H1 (cell line): ENCODE results near the gene MTO1. TPM values are rescaled to one million over a fixed set of nuclear protein-coding genes. Genes with fewer than 3 reads are reported as not detected.

Experiments used
- CTCF ChIA-PET: fragments of 300-600 bp; sonication (Branson Sonifier 250); formaldehyde crosslinking; loops from one replicate; lab custom pipeline; 2021; ENCODE audit not compliant: partially characterized antibody; lab: Charles Lee
- POLR2A ChIA-PET: fragments of 300-600 bp; sonication (Branson Sonifier 250); formaldehyde crosslinking; loops from one replicate; lab custom pipeline; 2021; ENCODE audit warnings: inconsistent platforms; ENCODE audit not compliant: partially characterized antibody; lab: Charles Lee
- DNase-seq, 2 experiments: peaks; one replicate each; pipeline versions ENCODE4 v3.0.0 to v3.0.0-alpha.2; 2010 to 2022; ENCODE audit warnings: low spot score in 2 of 2, low read depth in 1 of 2, mixed read lengths in 1 of 2
- FAIRE-seq: peaks from 2 replicates; lab custom pipeline; 2011; peaks lifted over from hg19 to GRCh38; lab: Jason Lieb, UNC
- H2AFZ ChIP-seq: 2 replicates; pipeline ENCODE4 v1.8.1; 2012; ENCODE audit warnings: low read length, inconsistent platforms
- H2AK5ac ChIP-seq: 2 replicates; pipeline ENCODE4 v1.6.1; 2013; ENCODE audit warnings: low read depth, low read length
- H2BK120ac ChIP-seq: replicated peaks from 2 replicates; pipeline ENCODE3; 2013; ENCODE audit warnings: low read depth, low read length, inconsistent platforms
- H2BK12ac ChIP-seq: 2 replicates; pipeline ENCODE4 v1.6.1; 2013; ENCODE audit warnings: low read depth, low read length
- H2BK15ac ChIP-seq: 2 replicates; pipeline ENCODE4 v1.6.1; 2013; ENCODE audit warnings: low read length
- H2BK20ac ChIP-seq: 2 replicates; pipeline ENCODE4 v1.6.1; 2013; ENCODE audit warnings: low read length
- H2BK5ac ChIP-seq: 2 replicates; pipeline ENCODE4 v1.6.1; 2013; ENCODE audit warnings: low read depth, low read length
- H3K14ac ChIP-seq: 2 replicates; pipeline ENCODE4 v1.6.1; 2013; ENCODE audit warnings: inconsistent platforms; ENCODE audit not compliant: insufficient read length
- H3K18ac ChIP-seq: 2 replicates; pipeline ENCODE4 v1.6.1; 2013; ENCODE audit warnings: low read length; ENCODE audit errors: extremely low read depth
- H3K23ac ChIP-seq: 2 replicates; pipeline ENCODE4 v1.6.1; 2013; ENCODE audit warnings: inconsistent platforms; ENCODE audit not compliant: insufficient read length
- H3K23me2 ChIP-seq: 2 replicates; pipeline ENCODE4 v1.6.1; 2013; ENCODE audit warnings: low read depth, low read length
- H3K27ac ChIP-seq: 2 replicates; pipeline ENCODE4 v1.6.1; 2011; ENCODE audit warnings: low read depth, low read length, inconsistent platforms
- H3K27me3 ChIP-seq, 4 experiments: replicated peaks in 1 of 4; 1 replicate in 1 of 4; 2 replicates in 3 of 4; pipeline versions ENCODE4 v1.6.1 to v1.8.1; 2011 to 2013; ENCODE audit warnings: low read length in 3 of 4, mild to moderate bottlenecking in 3 of 4, inconsistent platforms in 2 of 4, mixed read lengths in 2 of 4, moderate library complexity in 1 of 4; ENCODE audit not compliant: control insufficient read depth in 3 of 4, insufficient read depth in 3 of 4; ENCODE audit errors: extremely low read depth in 1 of 4
- H3K36me3 ChIP-seq, 4 experiments: 2 replicates each; pipeline versions ENCODE4 v1.6.1 to v1.8.1; 2011 to 2013; ENCODE audit warnings: mild to moderate bottlenecking in 4 of 4, low read length in 3 of 4, moderate library complexity in 2 of 4, control low read depth in 1 of 4, inconsistent platforms in 1 of 4; ENCODE audit not compliant: insufficient read depth in 4 of 4, control insufficient read depth in 2 of 4
- H3K4ac ChIP-seq: replicated peaks from 2 replicates; pipeline ENCODE3; 2013; ENCODE audit warnings: low read length, low read depth, mixed read lengths, inconsistent platforms; ENCODE audit not compliant: insufficient read length
- H3K4me1 ChIP-seq, 4 experiments: replicated peaks in 1 of 4; 1 replicate in 1 of 4; 2 replicates in 3 of 4; pipeline versions ENCODE4 v1.6.1 to v1.8.1; 2011 to 2013; ENCODE audit warnings: low read length in 3 of 4, inconsistent platforms in 2 of 4, mixed read lengths in 1 of 4; ENCODE audit not compliant: insufficient read depth in 4 of 4, control insufficient read depth in 3 of 4
- H3K4me2 ChIP-seq, 2 experiments: 2 replicates each; pipeline versions ENCODE4 v1.6.1 to v1.8.1; 2011 to 2013; ENCODE audit warnings: low read depth in 2 of 2, low read length in 2 of 2, control low read depth in 1 of 2, inconsistent platforms in 1 of 2, mild to moderate bottlenecking in 1 of 2; ENCODE audit not compliant: insufficient read depth in 1 of 2
- H3K4me3 ChIP-seq, 4 experiments: fragments of 200-600, 300-600 bp in 1 of 4; sonication (generic), shearing (Covaris generic), sonication (Bioruptor Twin) in 1 of 4; 2 replicates each; pipeline versions ENCODE4 v1.5.1 to v1.8.1; 2011 to 2016; ENCODE audit warnings: low read length in 4 of 4, low read depth in 3 of 4, control low read depth in 2 of 4, inconsistent platforms in 2 of 4, mild to moderate bottlenecking in 2 of 4, mixed read lengths in 1 of 4, moderate library complexity in 1 of 4; ENCODE audit not compliant: insufficient read depth in 2 of 4; ENCODE audit errors: extremely low read depth in 1 of 4
- H3K56ac ChIP-seq: replicated peaks from 2 replicates; pipeline ENCODE3; 2013; ENCODE audit warnings: low read depth, mild to moderate bottlenecking, mixed read lengths, low read length, inconsistent platforms; ENCODE audit not compliant: insufficient read length
- H3K79me1 ChIP-seq: 2 replicates; pipeline ENCODE4 v1.6.1; 2013; ENCODE audit warnings: low read depth, low read length, control low read depth
- H3K79me2 ChIP-seq, 2 experiments: 2 replicates each; pipeline versions ENCODE4 v1.6.1 to v1.8.1; 2012 to 2013; ENCODE audit warnings: low read length in 2 of 2, mild to moderate bottlenecking in 2 of 2, inconsistent platforms in 1 of 2; ENCODE audit not compliant: insufficient read depth in 2 of 2, control insufficient read depth in 1 of 2
- H3K9ac ChIP-seq, 4 experiments: replicated peaks in 1 of 4; 1 replicate in 1 of 4; 2 replicates in 3 of 4; pipeline versions ENCODE4 v1.6.1 to v1.8.1; 2011 to 2013; ENCODE audit warnings: low read depth in 3 of 4, low read length in 3 of 4, control low read depth in 2 of 4, mild to moderate bottlenecking in 2 of 4, moderate library complexity in 2 of 4, inconsistent platforms in 1 of 4; ENCODE audit errors: extremely low read depth in 1 of 4
- H3K9me3 ChIP-seq, 2 experiments: 2 replicates each; pipeline versions ENCODE4 v1.6.1 to v1.8.1; 2012 to 2013; ENCODE audit warnings: mild to moderate bottlenecking in 2 of 2, moderate library complexity in 2 of 2, control low read depth in 1 of 2, inconsistent platforms in 1 of 2, low read depth in 1 of 2, low read length in 1 of 2, mixed read lengths in 1 of 2; ENCODE audit not compliant: insufficient read depth in 2 of 2
- H4K20me1 ChIP-seq, 2 experiments: replicated peaks in 1 of 2; 2 replicates each; pipeline versions ENCODE3 to v1.8.1; 2011 to 2013; ENCODE audit warnings: inconsistent platforms in 2 of 2, low read length in 2 of 2, mild to moderate bottlenecking in 1 of 2; ENCODE audit not compliant: insufficient read depth in 2 of 2, control insufficient read depth in 1 of 2
- H4K5ac ChIP-seq: 2 replicates; pipeline ENCODE4 v1.6.1; 2013; ENCODE audit warnings: low read length, low read depth, mixed read lengths, inconsistent platforms; ENCODE audit not compliant: insufficient read length
- H4K8ac ChIP-seq: 2 replicates; pipeline ENCODE4 v1.8.0; 2013; ENCODE audit warnings: mild to moderate bottlenecking, moderate library complexity, low read length, inconsistent platforms; ENCODE audit not compliant: insufficient read depth; ENCODE audit errors: extremely low read depth
- H4K91ac ChIP-seq: replicated peaks from 2 replicates; pipeline ENCODE3; 2013; ENCODE audit warnings: low read length, mixed read lengths, inconsistent platforms; ENCODE audit not compliant: insufficient read length
- BRCA1 ChIP-seq: IDR thresholded peaks from 2 replicates; pipeline ENCODE4 v1.6.1; 2012; ENCODE audit warnings: low read depth, low read length, improper control_type of control experiment
- CBX5 ChIP-seq: fragments of 300-800, 300-1000 bp; sonication (generic); IDR thresholded peaks from 2 replicates; pipeline ENCODE4 v1.7.1; 2016; ENCODE audit warnings: antibody characterized with exemption, low read length, low read depth
- CBX8 ChIP-seq: fragments of 300-800, 300-1000 bp; sonication (generic); IDR thresholded peaks from 2 replicates; pipeline ENCODE4 v1.7.1; 2016; ENCODE audit warnings: low read depth, low read length, borderline replicate concordance
- HDAC6 ChIP-seq: IDR thresholded peaks from one replicate; pipeline ENCODE4 v1.7.1; 2012; ENCODE audit warnings: low read depth, mild to moderate bottlenecking, inconsistent platforms, low read length, moderate library complexity
- KDM1A ChIP-seq: fragments of 200-600, 300-600 bp; sonication (generic); IDR thresholded peaks from 2 replicates; pipeline ENCODE4 v1.7.1; 2016; ENCODE audit warnings: mild to moderate bottlenecking, low read length, borderline replicate concordance
- MAX ChIP-seq: IDR thresholded peaks from 2 replicates; pipeline ENCODE4 v1.6.1; 2012; ENCODE audit warnings: inconsistent platforms
- NANOG ChIP-seq: IDR thresholded peaks from 2 replicates; pipeline ENCODE4 v1.6.1; 2011; ENCODE audit warnings: low read length, low read depth, mild to moderate bottlenecking, inconsistent platforms; ENCODE audit not compliant: insufficient read depth, poor library complexity, severe bottlenecking
- POLR2A ChIP-seq, 2 experiments: IDR thresholded peaks; 1 replicate in 1 of 2; 2 replicates in 1 of 2; pipeline ENCODE4 v1.6.1; 2011; ENCODE audit warnings: low read depth in 2 of 2, low read length in 2 of 2, mild to moderate bottlenecking in 2 of 2; ENCODE audit errors: control extremely low read depth in 1 of 2
- RNF2 ChIP-seq: fragments of 200-900, 300-1000 bp; sonication (generic); IDR thresholded peaks from 2 replicates; pipeline ENCODE4 v1.7.1; 2016; ENCODE audit warnings: borderline replicate concordance, low read depth, mild to moderate bottlenecking, antibody characterized with exemption, low read length; ENCODE audit not compliant: poor library complexity, severe bottlenecking; ENCODE audit errors: missing control alignments
- SAP30 ChIP-seq: fragments of 300-600 bp; sonication (generic); IDR thresholded peaks from 2 replicates; pipeline ENCODE4 v1.7.1; 2012; ENCODE audit warnings: low read length, moderate library complexity, mild to moderate bottlenecking, inconsistent platforms; ENCODE audit not compliant: insufficient read depth, insufficient replicate concordance
- SIX5 ChIP-seq: IDR thresholded peaks from 2 replicates; pipeline ENCODE4 v1.6.1; 2011; ENCODE audit warnings: mild to moderate bottlenecking, low read depth, low read length
- SRF ChIP-seq: IDR thresholded peaks from 2 replicates; pipeline ENCODE4 v1.6.1; 2011; ENCODE audit warnings: mild to moderate bottlenecking, low read depth, low read length, moderate library complexity
- TAF7 ChIP-seq: optimal IDR thresholded peaks from 2 replicates; pipeline ENCODE3; 2011; ENCODE audit warnings: low read depth, mild to moderate bottlenecking, inconsistent platforms, low read length, moderate library complexity, borderline replicate concordance
- WGBS, 2 experiments: shearing (Covaris generic) in 1 of 2; methylation state at CpG; one replicate each; pipeline versions ENCODE4 v1.1.6 to v1.1.7; 2013 to 2015; ENCODE audit warnings: low lambda C conversion rate in 2 of 2, mixed read lengths in 2 of 2, inconsistent platforms in 1 of 2, low coverage in 1 of 2, missing lambda C conversion rate in 1 of 2; ENCODE audit not compliant: insufficient replicate concordance in 2 of 2, insufficient coverage in 1 of 2, insufficient read length in 1 of 2; ENCODE audit errors: extremely low coverage in 1 of 2, missing lambda C conversion rate in 1 of 2; 5-methylcytosine and 5-hydroxymethylcytosine counted together
- polyA plus RNA-seq, 7 experiments: library from polyadenylated mRNA; depleted of rRNA in 3 of 7; stranded (reverse) in 5 of 7; unstranded in 2 of 7; fragments of >200 nt in 5 of 7; fragments of 200-250 nt in 2 of 7; gene quantifications; 1 replicate in 5 of 7; 2 replicates in 1 of 7; 4 replicates in 1 of 7; pipeline versions ENCODE4 v1.2.1 to v1.2.3, GENCODE V29; 2011 to 2013; ENCODE audit warnings: missing spikeins in 2 of 7, mixed read lengths in 2 of 7
- total RNA-seq: library from RNA; stranded (reverse); fragmentation: NEBNext Ultra II Directional; extraction: Animal tissue kit (Norgen Biotek cat#: 25700); gene quantifications from 2 replicates; pipeline ENCODE4 v1.2.1, GENCODE V29; 2021

The MTO1 gene
- total and polyA plus RNA-seq, 2 of the 8 experiments (the other 6 are each of a cell fraction or from before 2014, with no cell fraction given): 20.9 to 31.6 TPM

DNA sequence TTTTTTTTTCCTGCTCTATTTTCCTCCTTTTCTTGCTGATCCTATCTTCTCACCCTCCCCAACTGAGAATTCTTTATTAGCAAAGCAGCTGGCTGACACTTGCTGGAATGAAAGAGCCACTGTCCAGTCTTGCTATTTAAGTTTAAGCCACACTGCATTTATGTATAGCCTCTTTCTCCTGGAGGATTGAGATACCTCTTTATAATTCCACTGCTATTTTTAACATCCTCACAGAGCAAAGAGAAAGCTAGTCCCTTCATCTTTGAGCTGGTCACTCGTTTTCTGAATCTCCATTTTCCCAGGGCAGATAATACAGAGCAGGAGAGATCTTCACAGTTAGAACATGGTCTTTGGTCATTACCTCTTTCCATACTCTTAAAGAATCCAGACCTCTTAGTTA, 95.3 kb downstream of the MTO1 start:
- Histone ChIP-seq H2BK15ac (no peak overlapping the region), H3K9me3 (no peaks in the 10 kb centered on the region), H3K27ac (no peak overlapping the region), H3K4ac (no peak overlapping the region), H3K9ac (no peak overlapping the region), H3K56ac (no peak overlapping the region), H3K27me3 (no peaks in the 10 kb centered on the region), H4K8ac (no peak overlapping the region), H4K20me1 (no peaks in the 10 kb centered on the region), H2AFZ (no peak overlapping the region), H3K79me1 (no peaks in the 10 kb centered on the region), H3K23me2 (no peaks in the 10 kb centered on the region), H3K4me2 (no peak overlapping the region), H2BK120ac (no peak overlapping the region), H3K18ac (no peak overlapping the region), H2BK20ac (no peak overlapping the region), H3K14ac (no peak overlapping the region), H3K23ac (no peak overlapping the region), H3K36me3 (no peaks in the 10 kb centered on the region), H2BK5ac (no peak overlapping the region), H4K5ac (no peak overlapping the region), H4K91ac (no peak overlapping the region), H2BK12ac (no peak overlapping the region), H3K4me1 (peaks cover 0 to 7% (median 4%) of the 10 kb centered on the region in 4 experiments; a peak in 4 of 7 replicates), H3K79me2 (no peaks in the 10 kb centered on the region)
- POLR2A ChIA-PET: interaction anchor here (1.0 to 45.0 kb wide), 3 partner anchors 10 to 35 kb away, joined by 3 to 1482 read pairs (median 21); partner anchors contain the start of gene EEF1A1
- no peak for FAIRE-seq
- WGBS, 2 experiments: 88% methylated on average over 1 of the region's 1 CpG; no CpG with 5 or more reads in 1 of the 2 experiments
- CTCF ChIA-PET: interaction anchor here (0.9 to 4.2 kb wide), 4 partner anchors 8 to 55 kb away, joined by 3 to 25 read pairs (median 22); no protein-coding TSS in a partner anchor
- no peak for DNase-seq
- TF ChIP-seq CBX5 (no peak), TAF7 (no peak), SAP30 (no peak), KDM1A (no peak), BRCA1 (no peak), RNF2 (no peak), SRF (no peak), MAX (no peak), POLR2A (IDR thresholded peaks at IDR 0.05; ENCODE audit: control extremely low read depth in 1 of 2, low read depth in 2 of 2, low read length in 2 of 2) (no peak), NANOG (no peak), CBX8 (no peak), HDAC6 (no peak), SIX5 (no peak)
- TF ChIP-seq, all 59 proteins: peak for 0
- no peak overlapping the region for H2AK5ac ChIP-seq
- H3K4me3 ChIP-seq: no peak overlapping the region
